Adrenal gland (tissue), 12 donors: Measurements from ENCODE around the gene GLYAT. TPM values are rescaled to one million over a fixed set of nuclear protein-coding genes. Genes with fewer than 3 reads are reported as not detected.
"Not testable (repeated sequence)": the region's sequence is repeated elsewhere in the genome, so short reads cannot be mapped to it uniquely, and the experiment has no call there.

Experiments
- DNase-seq, 7 donors: peaks; one replicate each; pipeline ENCODE4 v3.0.0-alpha.2; 2019 to 2020
- H3K27ac ChIP-seq, 5 donors: fragments of 200-600 bp; sonication (generic) in 4 of 5; 1 replicate in 3 of 5; 2 replicates in 2 of 5; pipeline versions ENCODE4 v1.5.1 to v1.8.0; 2016 to 2020; ENCODE audit warnings: mild to moderate bottlenecking in 1 of 5
- H3K27me3 ChIP-seq: fragments of 200-600 bp; 2 replicates; pipeline ENCODE4 v1.8.0; 2021
- H3K36me3 ChIP-seq, 2 donors: fragments of 200-600 bp; replicated peaks in 1 of 2; 1 replicate in 1 of 2; 2 replicates in 1 of 2; pipeline versions ENCODE4 v1.5.1 to v1.8.0; 2018 to 2022
- H3K4me1 ChIP-seq, 2 donors: fragments of 200-600 bp; replicated peaks in 1 of 2; 1 replicate in 1 of 2; 2 replicates in 1 of 2; pipeline versions ENCODE4 v1.5.1 to v1.8.0; 2018 to 2021
- H3K4me3 ChIP-seq, 4 donors: fragments of 200-600 bp; sonication (generic) in 3 of 4; one replicate each; pipeline ENCODE4 v1.5.1; 2016 to 2018
- H3K9me3 ChIP-seq, 3 donors: fragments of 200-600 bp; sonication (generic) in 1 of 3; replicated peaks in 1 of 3; 1 replicate in 2 of 3; 2 replicates in 1 of 3; pipeline versions ENCODE4 v1.5.1 to v1.8.0; 2016 to 2021
- POLR2A ChIP-seq, 2 donors: fragments of 450-650 bp; IDR thresholded peaks; one replicate each; pipeline ENCODE4 v1.6.1; 2017; ENCODE audit warnings: antibody characterized with exemption in 2 of 2, mild to moderate bottlenecking in 2 of 2, moderate library complexity in 1 of 2
- WGBS, 4 donors: extraction: QIAGEN DNeasy Blood & Tissue Kit in 2 of 4; methylation state at CpG; one replicate each; pipeline versions ENCODE4 v1.1.5 to v1.1.7; 2013 to 2017; 5-methylcytosine and 5-hydroxymethylcytosine counted together
- intact Hi-C, 2 donors: fragments of 100-400 bp; cut with DNase I; formaldehyde crosslinking; loops; one replicate each; pipeline versions ENCODE4 v1.14.1 to v1.15.0; 2022 to 2023
- polyA plus RNA-seq, 3 donors: library from polyadenylated mRNA; stranded (reverse); fragments of 200-250 nt in 2 of 3; fragments of 350-450 nt in 1 of 3; fragmentation: Illumina TruSeq in 1 of 3; extraction: RNeasy Lipid Tissue Mini Kit (QIAGEN cat#74804) in 1 of 3; gene quantifications; one replicate each; pipeline ENCODE4 v1.2.3, GENCODE V29; 2013 to 2014
- total RNA-seq, 9 donors: library from RNA; depleted of rRNA in 4 of 9; stranded (reverse); fragments of >200 nt in 4 of 9; fragments of 120-200 nt in 1 of 9; fragmentation: NEBNext Ultra II Directional in 1 of 9; extraction: Animal tissue kit (Norgen Biotek cat#: 25700) in 1 of 9; gene quantifications; one replicate each; pipeline versions ENCODE4 v1.1.0 to v1.2.4, GENCODE V29; 2013 to 2023
- TF ChIP-seq, protein P1 (sequence below), 6 experiments: fragments of 450-650 bp in 4 of 6; fragments of 200-600 bp in 2 of 6; sonication (generic) in 1 of 6; IDR thresholded peaks; 1 replicate in 5 of 6; 2 replicates in 1 of 6; pipeline versions ENCODE4 v1.5.1 to v1.8.0; 2016 to 2021; ENCODE audit warnings: antibody characterized with exemption in 6 of 6, mild to moderate bottlenecking in 2 of 6, moderate library complexity in 1 of 6
- donor health status: healthy with polysubstance abuse.
- donor health status: Bipolar disorder and iron deficiency.
- donor health status: DM: yes; HTN: yes; CAD: no.
- donor health status: DM: no; HTN: no; CAD: no.
- donor health status: DM: no; HTN: no; CAD: no.
- donor health status: DM: yes; HTN: yes; CAD: no.

The GLYAT gene
- total and polyA plus RNA-seq, 12 donors, result 0.09 to 0.29 (median 0.13) TPM; not detected in 9

DNA sequence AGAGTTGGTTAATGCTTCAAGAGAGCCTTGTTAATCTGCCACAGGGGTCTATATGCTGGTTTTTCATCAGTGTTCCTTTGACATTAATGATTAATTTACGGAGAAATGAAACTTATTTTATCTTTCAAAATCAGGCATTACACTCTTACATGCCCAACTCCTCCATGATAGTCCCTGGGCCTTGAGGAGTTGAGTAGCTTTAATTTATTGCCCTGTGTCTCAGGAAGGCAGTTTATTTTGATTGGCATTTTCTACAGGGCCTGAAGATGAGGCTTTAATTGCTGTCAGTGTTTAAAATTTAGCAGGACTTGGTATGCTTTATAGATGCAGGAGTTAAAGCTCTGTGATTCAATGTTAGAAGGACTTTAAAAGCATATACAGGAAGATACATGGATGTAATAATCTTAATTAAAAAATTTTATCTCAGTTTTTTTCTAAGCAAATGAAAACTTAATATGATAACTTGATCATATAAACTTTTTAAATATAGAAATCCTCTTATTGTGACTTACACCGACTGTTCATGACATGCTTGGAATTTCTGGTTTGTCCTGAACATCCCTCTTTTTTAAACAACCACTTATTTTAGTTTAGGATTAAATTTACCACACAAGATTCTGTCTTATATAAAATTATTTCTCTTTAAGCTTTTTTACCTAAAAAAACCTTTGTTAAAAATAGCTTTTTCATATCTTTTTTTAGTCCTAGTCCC is 12.2 kb downstream of the GLYAT start:
- no peak for DNase-seq
- TF ChIP-seq, protein P1, sequence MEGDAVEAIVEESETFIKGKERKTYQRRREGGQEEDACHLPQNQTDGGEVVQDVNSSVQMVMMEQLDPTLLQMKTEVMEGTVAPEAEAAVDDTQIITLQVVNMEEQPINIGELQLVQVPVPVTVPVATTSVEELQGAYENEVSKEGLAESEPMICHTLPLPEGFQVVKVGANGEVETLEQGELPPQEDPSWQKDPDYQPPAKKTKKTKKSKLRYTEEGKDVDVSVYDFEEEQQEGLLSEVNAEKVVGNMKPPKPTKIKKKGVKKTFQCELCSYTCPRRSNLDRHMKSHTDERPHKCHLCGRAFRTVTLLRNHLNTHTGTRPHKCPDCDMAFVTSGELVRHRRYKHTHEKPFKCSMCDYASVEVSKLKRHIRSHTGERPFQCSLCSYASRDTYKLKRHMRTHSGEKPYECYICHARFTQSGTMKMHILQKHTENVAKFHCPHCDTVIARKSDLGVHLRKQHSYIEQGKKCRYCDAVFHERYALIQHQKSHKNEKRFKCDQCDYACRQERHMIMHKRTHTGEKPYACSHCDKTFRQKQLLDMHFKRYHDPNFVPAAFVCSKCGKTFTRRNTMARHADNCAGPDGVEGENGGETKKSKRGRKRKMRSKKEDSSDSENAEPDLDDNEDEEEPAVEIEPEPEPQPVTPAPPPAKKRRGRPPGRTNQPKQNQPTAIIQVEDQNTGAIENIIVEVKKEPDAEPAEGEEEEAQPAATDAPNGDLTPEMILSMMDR (IDR thresholded peaks at IDR 0.05), result no peak
- TF ChIP-seq POLR2A (IDR thresholded peaks at IDR 0.05), result no peak
- no peaks in the 10 kb centered on the region for H3K27me3 ChIP-seq
- H3K4me3 ChIP-seq, result no peak overlapping the region
- H3K27ac ChIP-seq, result no peak overlapping the region
- intact Hi-C loops, result no loop called here
- no peaks in the 10 kb centered on the region for H3K4me1 ChIP-seq
- H3K36me3 ChIP-seq, result no peaks in the 10 kb centered on the region
- 69 to 95% (median 79%) methylated on average over 2 of the region's 2 CpGs for WGBS, 4 donors
- no peaks in the 10 kb centered on the region for H3K9me3 ChIP-seq

DNA sequence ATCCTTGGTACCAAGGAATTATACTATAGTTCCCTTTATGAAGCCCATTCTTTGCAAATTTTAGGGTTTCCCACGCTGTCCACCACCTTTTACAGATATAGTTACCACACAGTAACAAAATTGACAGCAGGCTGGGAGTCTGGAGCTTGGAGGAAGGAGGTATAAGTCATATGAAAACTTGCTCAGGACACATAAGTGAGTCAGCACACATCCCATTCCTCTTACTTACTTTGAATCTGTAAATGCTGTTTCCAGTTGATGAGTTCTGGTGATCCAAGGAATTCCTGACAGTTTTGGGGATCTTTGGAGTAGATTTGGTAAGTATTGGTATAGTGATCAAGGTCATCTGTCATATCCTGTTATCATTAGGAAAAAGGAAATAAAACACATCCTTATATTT is 19.2 kb downstream of the GLYAT start:
- Histone ChIP-seq H3K4me3 (no peak overlapping the region), H3K27me3 (no peaks in the 10 kb centered on the region), H3K4me1 (no peaks in the 10 kb centered on the region), H3K27ac (no peak overlapping the region), H3K36me3 (no peaks in the 10 kb centered on the region), H3K9me3 (no peaks in the 10 kb centered on the region)
- TF ChIP-seq, protein P1 (IDR thresholded peaks at IDR 0.05), result no peak
- no peak for TF ChIP-seq POLR2A (IDR thresholded peaks at IDR 0.05)
- no peak for DNase-seq
- 12 to 33% (median 23%) methylated on average over 1 of the region's 1 CpG for WGBS, 4 donors
- intact Hi-C loops, result no loop called here

DNA sequence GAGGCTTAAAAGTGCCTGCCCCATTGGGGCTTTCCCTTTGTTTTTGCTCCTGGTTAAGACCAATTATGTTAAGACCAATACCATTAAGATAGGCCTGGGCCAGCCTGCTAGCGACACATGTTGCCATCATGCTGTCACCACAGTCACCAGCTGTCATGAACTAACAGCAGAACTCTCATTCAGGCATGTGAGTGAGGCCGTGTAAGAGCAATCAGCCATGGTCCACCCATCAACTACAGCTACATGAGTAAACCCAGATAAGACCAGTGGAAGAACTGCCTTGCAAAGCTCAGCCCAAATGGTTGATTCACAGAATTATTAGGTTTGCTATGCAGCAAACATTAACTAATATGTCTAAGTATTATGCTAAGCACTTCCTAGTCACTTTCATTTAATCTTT is 19.9 kb downstream of the GLYAT start:
- Histone ChIP-seq H3K36me3 (no peaks in the 10 kb centered on the region), H3K9me3 (no peaks in the 10 kb centered on the region), H3K27me3 (no peaks in the 10 kb centered on the region), H3K4me3 (no peak overlapping the region), H3K4me1 (no peaks in the 10 kb centered on the region), H3K27ac (no peak overlapping the region)
- no peak for DNase-seq
- intact Hi-C loops, result no loop called here
- 68 to 82% (median 80%) methylated on average over 2 of the region's 2 CpGs for WGBS, 4 donors
- TF ChIP-seq, protein P1 (IDR thresholded peaks at IDR 0.05), result no peak
- TF ChIP-seq POLR2A (IDR thresholded peaks at IDR 0.05), result no peak

DNA sequence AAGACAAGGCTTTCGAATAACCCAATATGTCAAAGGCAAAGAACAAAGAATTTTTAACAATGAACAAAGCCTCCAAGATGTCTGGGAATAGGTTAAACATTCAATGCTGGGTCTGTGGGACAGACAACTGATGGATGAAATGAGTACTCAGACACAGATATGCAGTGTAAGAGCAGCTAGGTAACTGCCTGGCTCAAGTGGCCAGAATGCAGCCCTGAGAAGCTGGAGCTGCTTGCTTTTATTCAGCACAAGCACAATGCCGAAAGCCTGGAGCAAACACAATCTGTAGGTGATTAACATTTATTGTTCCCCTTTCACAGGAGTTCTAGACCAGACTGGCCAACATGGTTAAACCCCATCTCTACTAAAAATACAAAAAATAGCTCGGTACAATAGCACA is 24.0 kb downstream of the GLYAT start:
- WGBS, 4 donors, result 74 to 82% (median 78%) methylated on average over 3 of the region's 3 CpGs

DNA sequence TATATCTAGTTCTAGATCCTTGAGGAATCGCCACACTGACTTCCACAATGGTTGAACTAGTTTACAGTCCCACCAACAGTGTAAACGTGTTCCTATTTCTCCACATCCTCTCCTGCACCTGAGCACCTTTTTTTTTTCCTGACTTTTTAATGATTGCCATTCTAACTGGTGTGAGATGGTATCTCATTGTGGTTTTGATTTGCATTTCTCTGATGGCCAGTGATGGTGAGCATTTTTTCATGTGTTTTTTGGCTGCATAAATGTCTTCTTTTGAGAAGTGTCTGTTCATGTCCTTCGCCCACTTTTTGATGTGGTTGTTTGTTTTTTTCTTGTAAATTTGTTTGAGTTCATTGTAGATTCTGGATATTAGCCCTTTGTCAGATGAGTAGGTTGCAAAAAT is 34.9 kb downstream of the GLYAT start:
- H3K36me3 ChIP-seq, intact Hi-C loops, H3K4me3 ChIP-seq, H3K27me3 ChIP-seq, H3K9me3 ChIP-seq, DNase-seq, H3K4me1 ChIP-seq, H3K27ac ChIP-seq: not testable (repeated sequence)
- WGBS, 4 donors, result 62 to 67% (median 63%) methylated on average over 2 of the region's 3 CpGs

More for the DNA sequence above, 24.0 kb downstream of the GLYAT start:
- DNase-seq, result no peak
- no peak overlapping the region for H3K27ac ChIP-seq
- H3K4me1 ChIP-seq, result no peaks in the 10 kb centered on the region
- H3K36me3 ChIP-seq, result no peaks in the 10 kb centered on the region
- no peak overlapping the region for H3K4me3 ChIP-seq
- H3K9me3 ChIP-seq, result no peaks in the 10 kb centered on the region
- TF ChIP-seq, protein P1 (IDR thresholded peaks at IDR 0.05), result no peak
- TF ChIP-seq POLR2A (IDR thresholded peaks at IDR 0.05), result no peak
- no peaks in the 10 kb centered on the region for H3K27me3 ChIP-seq
- intact Hi-C loops, result no loop called here
